ENCODE measurements around the gene PLEKHH1. TPM values are rescaled to one million over a fixed set of nuclear protein-coding genes. Genes with fewer than 3 reads are reported as not detected.

The PLEKHH1 gene
- total RNA-seq, 4 donors from 2014 or later, result 0.75 to 3.4 (median 2.5) TPM

- intact Hi-C loops (cut with DNase I; ENCODE audit: low total_unique reads), result no loop called here
- TF ChIP-seq POLR2A (IDR thresholded peaks at IDR 0.05), result no peak
- TF ChIP-seq CTCF (IDR thresholded peaks at IDR 0.05 in 4 of 5, conservative IDR thresholded peaks at IDR 0.05 in 1 of 5), result no peak
- Histone ChIP-seq H3K9me3 (no peaks in the 10 kb centered on the region), H3K4me3 (no peak overlapping the region), H3K27me3 (peaks cover 0 to 14% (median 5%) of the 10 kb centered on the region in 3 donors), H3K27ac (no peak overlapping the region), H3K4me1 (peaks cover 0 to 3% of the 10 kb centered on the region in 2 donors), H3K36me3 (no peaks in the 10 kb centered on the region)
- DNase-seq (no peak), ATAC-seq (no peak)
- in situ Hi-C loops (cut with MboI; ENCODE audit: low sequenced_read_pairs in 4 of 4), result no loop called here
Measured at GRCh38 chr14:67519406-67519805, 13.7 kb upstream of the PLEKHH1 start.

DNA sequence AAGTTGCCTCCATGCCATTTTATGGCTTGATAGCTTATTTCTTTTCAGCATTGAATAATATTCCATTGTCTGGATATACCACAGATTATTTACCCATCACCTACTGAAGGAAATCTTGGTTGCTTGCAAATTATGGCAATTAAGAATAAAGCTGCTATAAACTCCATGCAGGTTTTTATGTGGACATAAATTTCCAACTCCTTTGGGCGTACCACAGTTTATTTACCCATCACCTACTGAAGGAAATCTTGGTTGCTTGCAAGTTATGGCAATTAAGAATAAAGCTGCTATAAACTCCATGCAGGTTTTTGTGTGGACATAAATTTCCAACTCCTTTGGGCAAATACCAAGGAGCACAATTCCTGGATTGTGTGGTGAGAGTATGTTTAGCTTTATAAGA, 12.6 kb upstream of the PLEKHH1 start:
- Histone ChIP-seq H3K4me1 (no peaks in the 10 kb centered on the region), H3K27ac (no peak overlapping the region), H3K27me3 (peaks cover 0 to 19% (median 5%) of the 10 kb centered on the region in 3 donors), H3K9me3 (no peaks in the 10 kb centered on the region), H3K4me3 (no peak overlapping the region), H3K36me3 (no peaks in the 10 kb centered on the region)
- TF ChIP-seq POLR2A (IDR thresholded peaks at IDR 0.05), result no peak
- no peak for TF ChIP-seq CTCF (IDR thresholded peaks at IDR 0.05 in 4 of 5, conservative IDR thresholded peaks at IDR 0.05 in 1 of 5)
- intact Hi-C loops (cut with DNase I; ENCODE audit: low total_unique reads), result loop anchor here (10.0 kb wide), 1 partner anchor 96 kb away; no protein-coding TSS in a partner anchor
- in situ Hi-C loops (cut with MboI; ENCODE audit: low sequenced_read_pairs in 4 of 4), result loop anchor here in 1 of 4 donors (10.0 kb wide), 1 partner anchor 184 kb away; the partner anchor contains the start of gene RDH12
- DNase-seq, result no peak
- no peak for ATAC-seq

- Histone ChIP-seq H3K27ac (no peak overlapping the region), H3K27me3 (peaks cover 0 to 26% (median 5%) of the 10 kb centered on the region in 3 donors), H3K4me3 (no peak overlapping the region), H3K4me1 (no peaks in the 10 kb centered on the region), H3K9me3 (no peaks in the 10 kb centered on the region), H3K36me3 (no peaks in the 10 kb centered on the region)
- in situ Hi-C loops (cut with MboI; ENCODE audit: low sequenced_read_pairs in 4 of 4), result loop anchor here in 1 of 4 donors (10.0 kb wide), 1 partner anchor 183 kb away; the partner anchor contains the start of gene RDH12
- TF ChIP-seq CTCF (IDR thresholded peaks at IDR 0.05 in 4 of 5, conservative IDR thresholded peaks at IDR 0.05 in 1 of 5) (no peak), POLR2A (IDR thresholded peaks at IDR 0.05) (no peak)
- intact Hi-C loops (cut with DNase I; ENCODE audit: low total_unique reads), result loop anchor here (10.0 kb wide), 1 partner anchor 97 kb away; no protein-coding TSS in a partner anchor
- DNase-seq (no peak), ATAC-seq (no peak)
Measured at GRCh38 chr14:67522270-67522669, 10.8 kb upstream of the PLEKHH1 start.

DNA sequence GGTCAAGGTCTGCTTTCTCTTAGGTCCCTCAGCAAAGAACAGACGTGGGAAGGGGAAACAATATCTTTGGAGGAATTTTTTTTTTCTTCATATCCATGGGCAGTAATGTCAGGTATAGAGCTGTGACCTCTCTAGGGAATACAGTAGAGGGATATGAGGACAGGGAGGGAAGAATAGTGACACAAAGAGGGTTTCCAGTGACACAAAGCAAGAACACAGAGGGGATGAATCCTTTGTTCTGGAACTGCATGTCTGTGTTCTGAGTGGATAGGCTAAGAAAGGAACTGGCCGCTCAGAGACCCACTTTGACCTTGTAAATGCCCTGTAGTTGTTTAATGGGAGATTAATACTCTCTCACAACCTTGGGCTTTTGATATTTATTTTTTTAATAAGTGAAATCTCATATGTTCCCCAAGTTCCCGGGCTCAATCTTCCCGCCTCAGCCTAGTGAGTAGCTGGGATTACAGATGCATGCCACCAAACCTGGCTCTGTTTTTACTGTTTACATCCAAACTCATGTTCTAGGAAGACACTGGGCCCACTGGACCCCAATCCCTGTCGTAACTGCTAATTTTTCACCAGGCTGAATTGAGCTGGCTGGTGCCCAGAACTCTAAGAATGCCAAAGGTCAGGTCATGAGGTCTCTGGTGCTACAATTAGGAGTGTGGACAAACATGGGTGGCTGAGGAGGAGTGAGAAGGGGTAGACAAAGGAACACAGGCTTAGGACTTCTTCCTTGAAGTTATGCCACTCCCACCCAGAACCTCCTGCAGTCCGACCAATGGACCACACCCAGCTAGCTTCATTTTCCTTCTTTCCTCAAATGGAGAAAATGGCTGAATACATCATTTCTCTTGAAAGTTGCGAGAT, 9.1 kb upstream of the PLEKHH1 start:
- ATAC-seq (no peak), DNase-seq (no peak)
- H3K4me3 ChIP-seq, result no peak overlapping the region
- intact Hi-C loops (cut with DNase I; ENCODE audit: low total_unique reads) (loop anchor here (10.0 kb wide), 1 partner anchor 99 kb away; no protein-coding TSS in a partner anchor), in situ Hi-C loops (cut with MboI; ENCODE audit: low sequenced_read_pairs in 4 of 4) (loop anchor here in 1 of 4 donors (10.0 kb wide), 1 partner anchor 181 kb away; the partner anchor contains the start of gene RDH12)
- TF ChIP-seq CTCF (IDR thresholded peaks at IDR 0.05 in 4 of 5, conservative IDR thresholded peaks at IDR 0.05 in 1 of 5), result no peak
- no peak for TF ChIP-seq POLR2A (IDR thresholded peaks at IDR 0.05)
- H3K36me3 ChIP-seq, result no peaks in the 10 kb centered on the region
- peaks cover 0 to 22% (median 5%) of the 10 kb centered on the region in 3 donors for H3K27me3 ChIP-seq
- no peak overlapping the region for H3K27ac ChIP-seq
- no peaks in the 10 kb centered on the region for H3K9me3 ChIP-seq
- no peaks in the 10 kb centered on the region for H3K4me1 ChIP-seq
